Measurements from ENCODE around the gene MGP.

DNA sequence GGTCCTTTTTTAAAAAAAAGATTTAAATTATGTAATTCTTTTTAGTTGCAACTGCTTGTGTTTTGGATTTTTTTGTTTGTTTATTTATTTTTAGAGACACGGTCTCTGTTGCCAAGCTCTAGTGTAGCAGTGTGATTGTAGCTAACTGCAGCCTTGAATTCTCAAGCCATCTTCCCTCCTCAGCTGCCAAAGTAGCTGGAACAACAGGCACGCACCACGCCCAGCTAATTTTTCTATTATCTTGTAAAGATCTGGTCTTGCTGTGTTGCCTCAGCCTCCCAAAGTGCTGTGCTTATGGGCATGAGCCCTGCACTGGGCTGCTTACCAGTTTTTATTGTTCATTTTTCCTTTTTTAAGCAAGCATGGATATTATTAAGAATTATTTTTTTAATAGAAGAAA lies 31.7 kb downstream of the MGP start:
- TF ChIP-seq CTCF (IDR thresholded peaks at IDR 0.05; ENCODE audit: control extremely low read depth in 1 of 3, insufficient read depth in 1 of 3, low read depth in 1 of 3, low read length in 3 of 3) (no peak), EZH2 (IDR thresholded peaks at IDR 0.05; ENCODE audit: low read depth, low read length, severe bottlenecking) (no peak), TAF1 (IDR thresholded peaks at IDR 0.05; ENCODE audit: low read depth, low read length) (no peak), EP300 (IDR thresholded peaks at IDR 0.05; ENCODE audit: borderline replicate concordance in 1 of 2, low read depth in 2 of 2, low read length in 2 of 2) (no peak), POLR2A (IDR thresholded peaks at IDR 0.05; ENCODE audit: control extremely low read depth in 1 of 2, low read depth in 2 of 2, low read length in 2 of 2) (no peak), RNF2 (IDR thresholded peaks at IDR 0.05; ENCODE audit: borderline replicate concordance, low read depth, low read length, missing control alignments, poor library complexity, severe bottlenecking) (no peak)

Data from H1 (cell line).